HG03520 (cell line): ENCODE results near the gene MZB1.
"Not testable (repeated sequence)": the region's sequence is repeated elsewhere in the genome, so short reads cannot be mapped to it uniquely, and the experiment has no call there.

Experiments used
- ATAC-seq: cut with Tn5 transposase; IDR thresholded peaks from one replicate; pipeline ENCODE4 v1.9.1; 2021; ENCODE audit warnings: mild to moderate bottlenecking, moderate library complexity; ENCODE audit not compliant: unreplicated experiment

The MZB1 gene

GRCh38 chr5:139410993-139411828, 21.5 kb upstream of the MZB1 start:
- ATAC-seq, result no peak

- no peak for ATAC-seq
Observed at GRCh38 chr5:139410121-139410992, 20.6 kb upstream of the MZB1 start.

DNA sequence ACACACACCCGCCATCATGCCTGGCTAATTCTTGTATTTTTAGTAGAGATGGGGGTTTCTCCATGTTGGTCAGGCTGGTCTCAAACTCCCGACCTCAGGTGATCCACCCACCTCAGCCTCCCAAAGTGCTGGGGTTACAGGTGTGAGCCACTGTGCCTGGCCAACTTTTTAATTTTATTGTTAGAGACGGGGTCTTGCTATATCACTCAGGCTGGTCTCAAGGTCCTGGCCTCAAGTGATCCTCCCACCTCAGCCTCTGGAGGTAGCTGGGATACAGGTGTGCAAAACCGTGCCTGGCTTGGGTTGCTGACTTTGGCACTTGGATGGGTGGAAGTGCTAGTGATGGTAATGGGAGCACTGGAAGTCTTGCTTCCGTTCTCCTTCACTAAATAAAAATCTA, 19.4 kb upstream of the MZB1 start:
- not testable (repeated sequence) for ATAC-seq

- ATAC-seq, result no peak
Observed at GRCh38 chr5:139408191-139408590, 18.5 kb upstream of the MZB1 start.

DNA sequence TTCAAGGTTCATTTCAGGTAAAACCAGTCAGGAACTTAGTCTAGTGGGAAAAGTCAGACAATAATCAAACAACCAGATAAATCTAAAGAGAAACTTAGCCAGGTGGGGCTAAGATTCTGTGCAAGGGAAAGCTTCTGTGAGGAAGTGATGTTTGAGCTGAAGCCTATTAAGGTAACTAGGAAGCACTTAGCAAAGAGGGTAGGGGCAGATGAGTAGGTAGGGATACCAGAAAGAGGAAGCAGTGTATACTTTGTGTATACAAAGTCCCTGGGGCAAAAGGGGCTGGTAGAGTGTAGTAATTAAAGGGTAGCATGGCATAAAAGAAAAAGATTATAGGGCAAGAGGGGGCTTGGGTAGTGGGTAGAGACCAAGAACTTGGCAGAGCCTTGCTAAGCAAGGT, 17.8 kb upstream of the MZB1 start:
- ATAC-seq, result no peak

GRCh38 chr5:139406963-139407362, 17.2 kb upstream of the MZB1 start:
- no peak for ATAC-seq

DNA sequence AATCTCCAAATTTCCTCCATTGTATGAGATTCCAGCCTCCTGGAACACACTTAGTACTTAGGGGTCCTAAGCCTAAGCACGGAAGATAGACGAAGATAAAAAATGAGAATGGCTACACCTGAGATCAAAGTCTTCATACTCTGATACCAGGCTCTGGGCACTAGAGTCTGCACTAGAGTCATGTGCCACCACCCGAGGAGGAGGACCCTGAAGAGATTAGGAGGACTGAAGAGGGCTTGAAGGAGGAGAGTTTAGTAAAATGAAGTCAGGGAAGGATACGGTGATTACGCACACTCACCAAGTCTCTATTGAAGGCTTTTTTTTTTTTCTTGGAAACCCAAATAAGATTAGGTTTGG, 14.7 kb upstream of the MZB1 start:
- no peak for ATAC-seq

GRCh38 chr5:139403787-139404483, 14.2 kb upstream of the MZB1 start, which contains the start of gene SPATA24:
Gene SPATA24 (minus strand): TSS chr5:139404089. CDS start chr5:139404060, 29 bp downstream.
- ATAC-seq, result peak; percentile 72

DNA sequence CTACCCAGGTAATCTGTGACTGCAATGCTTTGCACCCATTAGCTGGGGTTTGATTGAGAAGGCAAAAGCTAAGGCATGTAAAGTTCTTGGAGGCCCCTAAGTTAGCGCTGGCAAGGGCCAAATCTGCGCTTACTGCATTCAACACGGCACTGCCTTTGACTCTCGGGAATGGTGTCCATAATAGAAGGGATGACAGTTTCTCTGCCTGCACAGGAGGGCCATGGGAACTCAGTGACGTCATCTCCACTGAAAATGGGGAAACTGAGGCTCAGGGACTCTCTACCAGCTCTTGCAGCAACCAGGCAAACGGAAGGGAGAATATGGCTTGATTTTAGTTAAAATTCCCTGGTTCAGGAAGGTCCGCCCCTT, 13.7 kb upstream of the MZB1 start:
- ATAC-seq, result peak; percentile 2

- ATAC-seq, result no peak
Observed at GRCh38 chr5:139402561-139403158, 12.9 kb upstream of the MZB1 start.

DNA sequence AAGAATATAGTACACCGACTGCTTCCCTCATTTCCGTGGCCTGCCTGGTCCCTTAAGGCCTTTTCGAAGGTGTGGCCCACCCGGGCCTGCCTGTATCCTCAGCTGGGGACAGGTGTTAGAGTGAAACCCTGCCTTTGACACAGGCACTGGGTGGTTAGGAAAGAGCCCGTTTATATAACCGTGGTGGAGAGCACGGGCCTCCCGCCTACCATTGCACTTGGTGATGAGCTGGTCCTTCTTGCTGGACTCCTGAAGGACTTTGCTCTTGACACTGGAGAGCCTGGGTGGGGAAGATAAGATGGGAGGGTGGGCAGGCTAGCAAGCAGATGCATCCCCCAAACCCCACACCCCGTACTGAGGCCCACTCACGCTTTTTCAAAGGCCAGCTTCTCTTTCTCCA, 11.8 kb upstream of the MZB1 start:
- no peak for ATAC-seq

DNA sequence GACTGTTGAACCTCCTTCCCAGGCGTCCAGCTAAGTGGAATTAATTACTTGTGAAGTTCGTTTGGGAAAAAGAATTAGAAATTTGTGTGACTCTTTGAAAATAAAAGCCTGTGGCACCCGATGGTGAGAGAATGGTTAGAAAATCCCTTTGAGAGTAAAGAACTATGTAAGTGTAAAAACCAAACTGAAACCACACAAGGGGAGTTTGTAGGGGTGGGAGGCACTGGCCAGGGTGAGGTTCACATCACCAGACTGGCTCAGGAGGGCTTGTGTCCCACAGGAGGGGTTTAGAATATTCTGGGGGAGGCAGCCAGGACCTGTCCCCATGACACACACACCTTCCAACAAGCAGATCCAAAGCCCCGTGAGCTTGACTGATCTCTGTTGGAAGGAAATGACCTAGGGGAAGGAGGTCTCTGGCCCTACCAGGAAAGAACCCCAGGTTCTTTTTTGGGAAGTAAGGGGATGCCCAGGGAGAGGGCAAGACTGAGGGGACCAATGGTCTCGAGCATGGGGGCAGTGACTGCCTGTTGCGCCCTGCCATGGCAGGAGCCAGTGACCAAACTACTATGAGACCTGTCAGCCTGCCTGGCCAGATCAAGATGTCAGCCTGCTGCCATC, 9.9 kb upstream of the MZB1 start:
- no peak for ATAC-seq

- no peak for ATAC-seq
Observed at GRCh38 chr5:139397921-139398320, 8.2 kb upstream of the MZB1 start.

GRCh38 chr5:139396691-139397090, 7.0 kb upstream of the MZB1 start:
- no peak for ATAC-seq

DNA sequence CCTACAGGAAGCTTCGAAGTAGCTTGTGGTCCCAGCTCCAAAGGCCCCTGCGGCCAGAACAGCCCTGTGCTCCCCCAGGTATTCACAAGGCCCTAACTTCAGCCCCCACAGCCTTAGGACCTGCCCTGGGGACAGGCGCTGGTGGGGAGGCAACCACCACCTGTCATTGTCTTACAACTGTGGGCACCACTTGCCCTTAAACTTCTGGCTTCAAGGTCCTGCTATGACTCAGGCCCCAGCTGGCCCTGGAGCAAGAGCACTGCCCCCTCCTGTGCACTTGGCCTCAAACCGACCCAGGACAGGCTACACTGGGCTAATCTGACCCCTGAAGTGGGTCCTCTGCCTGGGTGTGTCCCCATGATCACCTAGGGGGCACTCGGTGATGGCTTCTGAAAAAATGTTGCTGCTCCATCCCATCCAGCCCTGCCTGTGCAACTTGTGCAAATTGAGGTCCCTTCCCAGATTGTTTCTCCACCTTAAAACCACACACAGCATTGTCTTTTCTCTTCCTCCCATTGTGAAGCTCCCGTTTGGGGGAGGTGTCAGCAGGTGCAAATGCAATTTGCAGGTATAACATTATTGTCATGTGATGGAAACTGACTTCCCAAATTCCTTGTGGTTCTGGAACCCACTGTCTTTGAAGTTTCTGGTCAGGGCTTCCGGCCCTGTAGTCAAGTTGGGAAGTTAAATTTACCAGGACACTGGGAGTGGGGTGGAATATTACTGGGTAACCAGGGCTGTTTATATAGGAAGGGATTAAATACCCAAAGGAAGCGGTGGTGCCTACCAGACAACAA, 6.3 kb upstream of the MZB1 start:
- ATAC-seq, result no peak

- no peak for ATAC-seq
Observed at GRCh38 chr5:139394654-139395566, 5.2 kb upstream of the MZB1 start, which contains the start of gene PROB1. Gene PROB1 (minus strand): TSS chr5:139395104. CDS start chr5:139395081, 23 bp downstream.

DNA sequence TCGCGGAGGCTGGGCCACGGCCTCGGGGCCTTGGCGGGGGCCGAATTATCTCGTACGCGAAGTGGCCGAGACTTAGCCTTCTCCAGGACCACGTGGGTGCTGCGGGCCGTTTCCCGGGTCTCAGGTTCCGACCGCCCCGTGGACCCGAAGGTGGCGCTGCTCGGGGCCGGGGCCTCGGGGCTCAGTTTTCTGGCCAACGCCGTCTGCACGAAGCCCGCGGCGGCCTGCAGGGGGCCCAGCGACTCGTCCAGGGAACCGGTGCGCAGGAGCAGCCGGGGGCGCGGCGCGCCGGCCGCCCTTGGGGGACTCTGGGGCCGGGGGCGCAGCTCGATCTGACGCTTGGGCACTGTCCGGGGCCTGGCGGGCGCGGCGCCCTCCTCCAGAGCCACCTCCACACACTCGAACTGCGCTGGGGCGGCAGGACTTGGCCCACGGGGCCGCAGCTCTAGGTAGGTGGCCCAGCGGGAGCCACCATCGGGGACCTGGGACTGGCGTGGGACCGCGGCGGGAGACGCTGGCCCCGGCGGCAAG, 4.5 kb upstream of the MZB1 start:
- no peak for ATAC-seq

- ATAC-seq, result no peak
Observed at GRCh38 chr5:139393497-139394122, 3.9 kb upstream of the MZB1 start.
